GM12891 (cell line): ENCODE results near the gene CPNE7.

ENCODE experiments used
- POLR2A ChIP-seq: IDR thresholded peaks from 2 replicates; pipeline ENCODE4 v1.6.1; 2011; ENCODE audit warnings: low read depth, low read length, control low read depth
- POLR2AphosphoS5 ChIP-seq: IDR thresholded peaks from 2 replicates; pipeline ENCODE4 v1.6.1; 2011; ENCODE audit warnings: low read depth, low read length, control low read depth
- POU2F2 ChIP-seq: IDR thresholded peaks from 2 replicates; pipeline ENCODE4 v1.6.1; 2011; ENCODE audit warnings: low read depth, mild to moderate bottlenecking, control low read depth, low read length, moderate library complexity
- TAF1 ChIP-seq: IDR thresholded peaks from 2 replicates; pipeline ENCODE4 v1.6.1; 2011; ENCODE audit warnings: low read depth, low read length, control low read depth

DNA sequence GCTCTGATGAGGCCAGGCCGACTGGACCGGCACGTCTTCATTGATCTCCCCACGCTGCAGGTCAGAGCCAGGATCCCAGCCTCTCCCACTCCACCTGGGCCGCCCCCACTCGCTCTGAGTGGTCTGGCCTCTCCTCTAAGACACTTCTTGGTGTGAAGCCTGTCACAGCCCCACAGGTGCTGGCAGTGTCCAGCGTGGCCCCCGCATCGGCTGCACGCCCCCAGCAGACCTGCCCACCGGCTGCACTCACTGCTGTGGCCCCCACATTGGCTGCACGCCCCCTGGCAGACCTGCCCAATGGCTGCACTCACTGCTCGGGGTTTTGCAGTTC, 30.9 kb upstream of the CPNE7 start:
- TF ChIP-seq POLR2AphosphoS5 (no peak), POLR2A (no peak), TAF1 (no peak), POU2F2 (no peak)
